Parathyroid adenoma (tissue), 2 donors: Measurements from ENCODE around the gene DTNB.

ENCODE experiments used
- H2AFZ ChIP-seq: fragments of 300-600 bp; sonication (generic); one replicate; pipeline ENCODE4 v1.7.0; 2017; ENCODE audit warnings: antibody characterized with exemption, mild to moderate bottlenecking
- H3K27ac ChIP-seq: fragments of 300-600 bp; sonication (generic); one replicate; pipeline ENCODE4 v1.7.0; 2017
- H3K27me3 ChIP-seq: fragments of 300-600 bp; sonication (generic); one replicate; pipeline ENCODE4 v1.7.0; 2017; ENCODE audit warnings: low read length; ENCODE audit not compliant: control insufficient read depth, insufficient read depth
- H3K36me3 ChIP-seq: fragments of 300-600 bp; sonication (generic); one replicate; pipeline ENCODE4 v1.7.0; 2017; ENCODE audit warnings: low read length; ENCODE audit not compliant: control insufficient read depth, insufficient read depth
- H3K4me1 ChIP-seq: fragments of 300-600 bp; sonication (generic); one replicate; pipeline ENCODE4 v1.7.0; 2017; ENCODE audit warnings: control low read depth
- H3K4me2 ChIP-seq: fragments of 300-600 bp; sonication (generic); one replicate; pipeline ENCODE4 v1.7.0; 2017; ENCODE audit warnings: low read length
- H3K4me3 ChIP-seq: fragments of 300-600 bp; sonication (generic); one replicate; pipeline ENCODE4 v1.7.0; 2017; ENCODE audit warnings: low read depth, low read length
- H3K79me2 ChIP-seq: fragments of 300-600 bp; sonication (generic); one replicate; pipeline ENCODE4 v1.7.0; 2017; ENCODE audit warnings: control low read depth
- H3K9ac ChIP-seq: fragments of 300-600 bp; sonication (generic); one replicate; pipeline ENCODE4 v1.7.0; 2017; ENCODE audit warnings: mild to moderate bottlenecking
- H3K9me3 ChIP-seq: fragments of 300-600 bp; sonication (generic); one replicate; pipeline ENCODE4 v1.7.0; 2017; ENCODE audit warnings: low read length; ENCODE audit not compliant: control insufficient read depth
- CTCF ChIP-seq: fragments of 300-600 bp; sonication (generic); IDR thresholded peaks from one replicate; pipeline ENCODE4 v1.7.0; 2017; ENCODE audit warnings: antibody characterized with exemption, mild to moderate bottlenecking
- donor health status: primary hyperparathyroidism.

Gene DTNB

GRCh38 chr2:25400169-25400568 is 273.2 kb downstream of the DTNB start:
- Histone ChIP-seq H3K4me3 (no peak overlapping the region), H3K27ac (peak overlapping the region; percentile 11), H3K36me3 (no peaks in the 10 kb centered on the region), H2AFZ (no peak overlapping the region), H3K9me3 (no peaks in the 10 kb centered on the region), H3K4me1 (peaks cover 6% of the 10 kb centered on the region), H3K79me2 (no peaks in the 10 kb centered on the region), H3K9ac (no peak overlapping the region), H3K4me2 (no peak overlapping the region), H3K27me3 (no peaks in the 10 kb centered on the region)
- TF ChIP-seq CTCF: no peak

- Histone ChIP-seq H2AFZ (no peak overlapping the region), H3K9me3 (no peaks in the 10 kb centered on the region), H3K79me2 (no peaks in the 10 kb centered on the region), H3K4me3 (no peak overlapping the region), H3K4me2 (no peak overlapping the region), H3K27me3 (no peaks in the 10 kb centered on the region), H3K4me1 (peaks cover 6% of the 10 kb centered on the region), H3K36me3 (no peaks in the 10 kb centered on the region), H3K27ac (no peak overlapping the region), H3K9ac (no peak overlapping the region)
- no peak for TF ChIP-seq CTCF
Observed at GRCh38 chr2:25398534-25398933, 274.8 kb downstream of the DTNB start.

- no peak for TF ChIP-seq CTCF
- Histone ChIP-seq H3K27ac (no peak overlapping the region), H3K79me2 (no peaks in the 10 kb centered on the region), H3K9me3 (no peaks in the 10 kb centered on the region), H3K4me1 (peaks cover 6% of the 10 kb centered on the region), H3K4me3 (no peak overlapping the region), H3K27me3 (no peaks in the 10 kb centered on the region), H3K4me2 (no peak overlapping the region), H3K9ac (no peak overlapping the region), H3K36me3 (no peaks in the 10 kb centered on the region), H2AFZ (no peak overlapping the region)
Observed at GRCh38 chr2:25397777-25398176, 275.6 kb downstream of the DTNB start.

GRCh38 chr2:25389161-25389560 is 284.2 kb downstream of the DTNB start:
- H3K4me1 ChIP-seq: no peaks in the 10 kb centered on the region
- no peak overlapping the region for H3K27ac ChIP-seq
- no peak overlapping the region for H3K4me2 ChIP-seq
- no peaks in the 10 kb centered on the region for H3K9me3 ChIP-seq
- no peak overlapping the region for H2AFZ ChIP-seq
- H3K27me3 ChIP-seq: no peaks in the 10 kb centered on the region
- no peak overlapping the region for H3K9ac ChIP-seq
- no peak overlapping the region for H3K4me3 ChIP-seq
- no peaks in the 10 kb centered on the region for H3K36me3 ChIP-seq
- no peaks in the 10 kb centered on the region for H3K79me2 ChIP-seq
- TF ChIP-seq CTCF: no peak

- Histone ChIP-seq H3K9ac (no peak overlapping the region), H3K4me1 (no peaks in the 10 kb centered on the region), H3K9me3 (no peaks in the 10 kb centered on the region), H3K4me3 (no peak overlapping the region), H3K27me3 (no peaks in the 10 kb centered on the region), H3K4me2 (no peak overlapping the region), H3K36me3 (no peaks in the 10 kb centered on the region), H3K27ac (no peak overlapping the region), H3K79me2 (no peaks in the 10 kb centered on the region), H2AFZ (no peak overlapping the region)
- no peak for TF ChIP-seq CTCF
Observed at GRCh38 chr2:25388491-25388890, 284.9 kb downstream of the DTNB start.
